SKM-1 treated with dmso at 0.1 percent for 144 hours (cell line): ENCODE data around the gene LCN10.
"Not testable (repeated sequence)": the region's sequence is repeated elsewhere in the genome, so short reads cannot be mapped to it uniquely, and the experiment has no call there.

Experiments
- DNase-seq: peaks from one replicate; lab custom pipeline; 2025; ENCODE audit not compliant: unreplicated experiment; lab: John Stamatoyannopoulos, UW

Gene LCN10

DNA sequence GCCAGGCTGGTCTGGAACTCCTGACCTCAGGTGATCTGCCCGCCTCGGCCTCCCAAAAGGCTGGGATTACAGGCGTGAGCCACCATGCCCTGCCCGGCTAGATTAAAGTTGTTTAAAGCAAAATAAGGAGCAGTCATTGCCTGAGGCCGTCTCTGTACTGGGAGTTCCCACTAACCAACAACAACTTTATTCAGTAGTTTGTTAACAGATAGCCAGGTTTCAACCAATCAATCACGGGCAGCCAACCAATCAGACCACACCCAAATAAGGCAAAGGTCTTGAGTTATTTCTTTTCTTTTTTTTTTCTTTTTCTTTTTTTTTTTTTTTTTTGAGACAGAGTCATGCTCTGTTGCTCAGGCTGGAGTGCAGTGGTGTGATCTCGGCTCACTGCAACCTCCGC lies 38.0 kb downstream of the LCN10 start:
- DNase-seq: not testable (repeated sequence)

- peak; percentile 69 for DNase-seq
Observed at GRCh38 chr9:136703276-136703860, 39.4 kb downstream of the LCN10 start.

DNA sequence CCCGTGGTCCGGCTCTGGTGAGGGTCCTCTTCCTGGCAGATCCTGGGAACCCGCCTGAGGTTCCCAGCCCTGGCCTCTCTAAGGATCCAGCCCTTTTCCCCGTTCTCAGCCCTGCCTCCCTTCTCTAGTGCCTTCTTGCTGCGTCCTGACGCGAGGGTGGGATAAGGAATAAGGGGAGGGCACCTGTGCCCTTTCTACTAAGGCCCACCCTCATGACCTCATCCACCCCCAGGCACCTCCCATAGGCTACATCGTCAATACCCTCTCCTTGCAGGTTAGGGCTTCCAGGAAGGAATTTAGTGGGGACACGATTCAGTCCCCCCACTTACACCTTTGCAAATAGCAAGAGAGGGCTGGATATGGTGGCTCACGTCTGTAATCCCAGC lies 41.1 kb downstream of the LCN10 start:
- DNase-seq: no peak

DNA sequence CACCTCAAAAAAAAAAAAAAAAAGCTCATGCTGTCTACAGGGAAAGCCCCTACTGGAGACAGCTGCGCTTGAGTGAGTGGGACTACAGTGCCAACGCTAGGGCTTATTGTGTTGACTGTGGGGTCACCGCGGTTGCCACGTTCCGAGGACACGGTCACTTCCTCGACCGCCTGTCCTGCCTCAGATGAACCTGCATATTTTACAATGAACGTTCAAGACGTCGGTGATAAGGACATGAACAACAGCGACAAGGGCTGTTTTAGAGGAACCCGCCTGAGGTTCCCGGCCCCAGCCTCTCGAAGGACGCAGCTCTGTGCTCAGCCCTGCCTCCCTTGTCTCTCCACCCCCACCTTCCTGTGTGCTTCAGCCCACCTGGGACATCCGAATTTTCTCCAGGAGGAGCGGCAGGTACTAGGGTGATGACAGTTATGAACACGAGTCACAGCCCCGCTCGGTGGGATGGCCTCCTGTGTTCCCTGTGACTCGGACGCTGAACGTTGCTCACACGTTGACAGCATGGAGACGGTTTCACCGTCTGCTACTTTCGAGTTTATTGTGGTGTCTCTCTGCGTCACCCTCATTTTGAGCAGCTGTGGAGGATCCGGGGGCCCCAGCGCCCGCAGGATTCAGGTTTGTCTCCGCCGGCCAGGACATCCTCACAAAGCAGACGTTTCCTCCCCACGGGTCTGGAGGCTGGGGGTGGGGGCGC lies 41.6 kb downstream of the LCN10 start:
- DNase-seq: no peak

DNA sequence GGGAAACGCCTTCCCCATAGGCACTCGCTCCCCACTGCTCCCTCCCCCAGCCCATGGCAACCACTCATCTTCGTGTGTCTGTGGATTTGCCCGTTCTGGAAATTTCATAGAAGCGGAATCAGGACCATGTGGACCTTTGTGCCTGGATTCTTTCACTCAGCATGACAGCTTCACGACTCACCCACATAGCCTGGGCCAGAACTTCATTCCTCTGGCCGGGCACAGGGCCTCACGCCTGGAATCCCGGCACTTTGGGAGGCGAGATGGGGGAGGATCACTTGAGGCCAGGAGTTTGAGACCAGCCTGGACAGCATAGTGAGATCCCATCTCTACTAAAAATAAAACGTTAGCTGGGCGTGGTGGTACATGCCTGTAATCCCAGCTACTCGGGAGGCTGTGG lies 42.4 kb downstream of the LCN10 start:
- DNase-seq: no peak

- DNase-seq: no peak
Observed at GRCh38 chr9:136698635-136699246, 44.0 kb downstream of the LCN10 start.

DNA sequence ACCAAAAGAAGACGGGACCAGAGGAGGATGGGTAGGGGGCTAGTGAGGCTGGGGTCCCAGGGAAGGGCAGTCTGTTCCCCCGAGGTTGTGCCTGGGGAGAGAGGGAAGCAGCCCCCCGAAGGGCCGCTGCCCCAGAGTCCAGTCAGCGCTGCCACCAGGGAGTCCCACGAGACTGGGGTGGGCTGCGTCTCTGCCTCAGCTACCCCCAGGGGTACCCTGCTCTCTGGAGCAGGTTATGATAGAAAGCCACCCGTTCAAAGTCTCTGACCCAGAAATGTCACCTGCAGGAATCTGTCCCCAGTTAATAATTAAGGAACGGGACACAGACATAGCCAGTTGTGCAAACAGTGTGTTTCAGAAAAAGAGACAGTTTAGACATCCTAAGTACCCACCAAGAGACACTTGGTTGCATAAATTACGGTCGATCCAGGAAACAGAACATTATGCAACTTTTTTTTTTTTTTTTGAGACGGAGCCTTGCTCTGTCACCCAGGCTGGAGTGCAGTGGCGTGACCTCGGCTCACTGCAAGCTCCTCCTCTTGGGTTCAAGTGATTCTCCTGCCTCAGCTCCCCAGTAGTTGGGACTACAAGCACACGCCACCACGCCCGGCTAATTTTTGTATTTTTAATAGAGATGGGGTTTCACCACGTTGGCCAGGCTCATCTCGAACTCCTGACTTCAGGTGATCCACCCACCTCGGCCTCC lies 44.8 kb downstream of the LCN10 start:
- DNase-seq: peak; percentile 86

GRCh38 chr9:136697146-136697820 lies 45.5 kb downstream of the LCN10 start:
- no peak for DNase-seq

GRCh38 chr9:136696502-136696901 lies 46.2 kb downstream of the LCN10 start:
- DNase-seq: no peak

DNA sequence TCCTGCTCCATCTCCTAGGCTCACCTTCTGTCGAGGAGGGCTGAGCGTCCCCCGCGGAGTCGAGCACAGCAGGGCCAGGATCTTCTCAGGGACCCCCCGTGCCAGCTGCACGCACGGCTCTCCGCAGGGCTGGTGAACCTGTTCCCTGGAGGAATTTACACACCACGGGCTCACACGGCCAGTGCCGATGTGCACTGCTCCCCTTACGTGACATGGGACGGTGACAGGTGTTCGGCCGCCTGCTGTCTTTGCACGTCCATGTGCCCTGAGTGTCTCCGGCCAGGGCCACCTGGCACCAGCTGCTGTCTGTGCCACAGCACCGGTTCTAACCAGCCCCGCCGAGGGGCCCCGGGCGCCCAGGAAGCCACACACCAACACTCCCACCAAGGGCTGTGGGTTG lies 46.8 kb downstream of the LCN10 start:
- DNase-seq: no peak

GRCh38 chr9:136695435-136695895 lies 47.3 kb downstream of the LCN10 start:
- DNase-seq: no peak

GRCh38 chr9:136694872-136695247 lies 47.9 kb downstream of the LCN10 start:
- DNase-seq: no peak

DNA sequence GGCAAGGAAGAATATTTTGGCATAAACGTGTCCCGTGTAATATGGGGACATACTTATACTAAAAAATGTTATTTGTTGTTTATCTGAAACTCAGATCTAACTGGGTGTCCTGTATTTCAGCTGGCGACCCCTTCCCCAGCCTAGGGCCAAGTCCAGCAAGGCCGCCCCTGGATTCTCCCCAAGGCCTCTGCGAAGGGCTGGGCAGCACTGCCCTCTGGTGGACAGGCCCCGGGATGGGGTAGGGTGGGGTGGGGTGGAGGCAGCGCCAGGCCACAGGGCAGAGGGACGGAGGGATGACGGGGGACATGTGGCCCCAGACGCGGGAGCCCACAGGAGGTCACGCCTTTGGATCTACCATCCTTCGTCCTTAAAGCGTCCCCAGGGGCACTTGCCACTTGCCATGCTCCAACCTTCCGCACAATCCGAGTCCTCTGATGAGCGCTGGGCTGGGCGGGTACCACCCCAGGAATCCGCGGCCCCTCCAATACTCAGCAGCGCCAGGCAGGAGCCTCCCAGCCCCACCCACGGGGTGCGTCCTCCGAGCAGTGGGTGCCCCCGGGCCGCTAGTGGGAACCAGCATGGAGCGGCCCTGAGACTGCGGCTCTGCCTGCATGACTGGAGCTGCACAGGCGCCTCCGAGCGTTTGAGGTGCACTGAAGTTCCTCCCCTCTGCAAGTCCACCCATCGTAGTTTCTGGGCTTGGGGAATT lies 48.4 kb downstream of the LCN10 start:
- no peak for DNase-seq

- no peak for DNase-seq
Observed at GRCh38 chr9:136693490-136694162, 49.1 kb downstream of the LCN10 start.

- DNase-seq: no peak
Observed at GRCh38 chr9:136693135-136693489, 49.6 kb downstream of the LCN10 start.

DNA sequence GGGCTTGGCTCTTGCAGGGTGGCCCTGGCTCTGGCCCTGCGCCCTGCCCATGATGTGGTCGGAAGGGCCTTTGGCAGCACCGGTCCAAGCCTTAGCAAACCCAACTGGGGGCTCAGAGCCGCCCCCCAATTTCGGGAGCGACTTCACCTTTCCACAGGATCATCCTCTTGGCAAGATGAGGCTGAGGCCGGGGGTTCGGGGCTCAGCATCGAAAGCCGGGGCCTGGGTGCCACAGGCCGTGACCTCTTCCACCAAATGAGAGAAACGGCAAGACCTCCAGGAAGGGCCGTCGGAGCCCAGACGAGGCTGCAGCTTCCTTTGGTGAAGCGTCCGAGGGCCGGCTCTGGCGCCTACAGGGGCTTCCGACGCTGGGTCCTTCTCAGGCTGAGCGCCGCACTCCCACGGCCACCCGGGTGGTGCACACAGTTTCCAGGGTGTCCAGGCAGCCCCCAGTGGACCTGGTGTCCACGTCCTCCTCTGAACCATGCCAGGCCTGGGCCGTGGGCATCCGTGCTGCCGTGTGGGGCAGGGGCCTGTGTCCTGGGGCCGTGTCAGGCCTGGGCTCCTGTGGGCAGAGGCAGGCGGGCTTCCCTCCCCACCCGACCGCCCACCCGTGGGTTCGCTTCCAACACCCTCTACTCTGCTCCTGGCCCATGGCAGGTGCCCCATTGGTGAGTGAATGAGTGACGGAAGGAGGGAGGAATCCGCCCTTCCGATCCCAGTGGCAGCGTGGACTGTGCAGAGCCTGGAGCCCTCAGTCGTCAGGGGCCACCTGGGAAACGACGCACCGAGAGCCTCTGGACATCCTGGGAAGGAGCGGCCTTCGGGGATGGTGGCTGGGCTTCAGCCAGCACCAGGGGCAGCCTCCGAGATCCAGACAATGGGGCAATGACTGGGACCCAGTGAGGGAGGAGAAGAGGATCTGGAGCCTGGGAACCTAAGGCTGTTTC lies 50.3 kb downstream of the LCN10 start:
- DNase-seq: no peak

DNA sequence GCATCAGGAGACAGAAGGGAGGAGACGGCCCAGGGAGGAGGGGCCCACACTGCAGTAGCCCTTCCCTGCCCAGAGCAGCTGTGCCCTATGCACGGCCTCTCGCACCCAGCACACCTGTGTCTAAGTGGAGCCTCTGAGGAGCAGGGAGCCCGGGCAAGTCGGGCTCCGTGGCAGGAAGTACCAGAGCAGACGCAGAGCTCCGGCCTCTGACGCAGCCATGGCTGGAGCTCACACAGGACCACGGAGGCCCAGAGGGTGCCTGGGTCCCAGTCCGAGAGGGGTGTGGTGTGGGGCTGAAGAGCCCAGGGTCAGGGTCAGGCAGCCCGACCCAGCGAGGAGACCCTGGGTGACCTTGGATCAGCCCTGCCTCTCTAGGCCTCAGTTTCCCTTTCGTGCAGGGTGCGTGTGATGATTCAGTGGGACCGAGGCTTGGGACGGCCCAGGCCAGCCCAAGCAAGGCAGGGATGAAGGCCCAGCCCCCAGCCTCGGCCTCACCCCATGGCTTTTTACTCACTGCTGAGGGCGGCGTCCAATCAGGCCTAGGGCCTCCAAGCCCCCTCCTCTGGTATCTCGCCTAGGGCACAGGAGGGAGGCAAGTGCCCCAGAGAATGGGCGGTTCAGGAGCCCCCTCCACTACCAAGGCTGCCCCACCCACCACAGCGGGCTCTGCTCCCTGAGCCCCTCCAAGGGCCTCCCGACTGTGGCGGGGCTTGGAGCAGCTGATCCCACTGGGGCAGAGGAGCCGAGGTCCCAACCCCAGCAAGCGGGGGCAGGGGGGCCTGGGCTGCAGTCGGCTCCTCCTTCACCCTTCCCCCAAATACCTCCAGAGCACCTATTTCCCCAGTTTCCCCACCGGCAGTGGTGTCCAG lies 51.2 kb downstream of the LCN10 start:
- DNase-seq: no peak

DNA sequence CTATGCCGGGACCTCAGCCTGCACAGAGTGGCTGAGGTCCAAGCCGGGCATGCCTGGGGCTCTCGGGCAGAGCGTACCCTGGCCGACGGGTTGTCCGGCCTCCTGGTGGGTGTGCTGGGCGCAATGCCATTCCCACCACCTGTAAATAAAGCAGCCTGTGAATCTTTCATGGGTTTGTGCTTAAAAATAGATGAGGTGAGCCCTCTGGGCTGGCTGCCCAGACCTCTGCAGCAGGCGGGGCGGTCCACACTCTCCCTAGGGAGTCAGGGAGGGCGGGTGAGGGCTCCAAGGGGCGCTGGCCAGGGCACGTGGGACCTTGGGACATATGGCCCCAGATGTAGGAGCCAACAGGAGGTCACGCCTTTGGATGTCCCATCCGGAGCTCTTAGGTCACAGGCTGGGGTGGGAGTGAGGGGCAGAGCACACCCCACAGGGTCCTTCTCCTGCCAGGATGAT lies 51.9 kb downstream of the LCN10 start:
- no peak for DNase-seq
